Parathyroid adenoma (tissue), 2 donors: ENCODE measurements around the gene DYRK4.

Source experiments
- H2AFZ ChIP-seq: fragments of 300-600 bp; sonication (generic); one replicate; pipeline ENCODE4 v1.7.0; 2017; ENCODE audit warnings: antibody characterized with exemption, mild to moderate bottlenecking
- H3K27ac ChIP-seq: fragments of 300-600 bp; sonication (generic); one replicate; pipeline ENCODE4 v1.7.0; 2017
- H3K27me3 ChIP-seq: fragments of 300-600 bp; sonication (generic); one replicate; pipeline ENCODE4 v1.7.0; 2017; ENCODE audit warnings: low read length; ENCODE audit not compliant: control insufficient read depth, insufficient read depth
- H3K36me3 ChIP-seq: fragments of 300-600 bp; sonication (generic); one replicate; pipeline ENCODE4 v1.7.0; 2017; ENCODE audit warnings: low read length; ENCODE audit not compliant: control insufficient read depth, insufficient read depth
- H3K4me1 ChIP-seq: fragments of 300-600 bp; sonication (generic); one replicate; pipeline ENCODE4 v1.7.0; 2017; ENCODE audit warnings: control low read depth
- H3K4me2 ChIP-seq: fragments of 300-600 bp; sonication (generic); one replicate; pipeline ENCODE4 v1.7.0; 2017; ENCODE audit warnings: low read length
- H3K4me3 ChIP-seq: fragments of 300-600 bp; sonication (generic); one replicate; pipeline ENCODE4 v1.7.0; 2017; ENCODE audit warnings: low read depth, low read length
- H3K79me2 ChIP-seq: fragments of 300-600 bp; sonication (generic); one replicate; pipeline ENCODE4 v1.7.0; 2017; ENCODE audit warnings: control low read depth
- H3K9ac ChIP-seq: fragments of 300-600 bp; sonication (generic); one replicate; pipeline ENCODE4 v1.7.0; 2017; ENCODE audit warnings: mild to moderate bottlenecking
- H3K9me3 ChIP-seq: fragments of 300-600 bp; sonication (generic); one replicate; pipeline ENCODE4 v1.7.0; 2017; ENCODE audit warnings: low read length; ENCODE audit not compliant: control insufficient read depth
- TF ChIP-seq, protein P1 (sequence below): fragments of 300-600 bp; sonication (generic); IDR thresholded peaks from one replicate; pipeline ENCODE4 v1.7.0; 2017; ENCODE audit warnings: antibody characterized with exemption, mild to moderate bottlenecking
- donor health status: primary hyperparathyroidism.

The DYRK4 gene

GRCh38 chr12:4563336-4563735, 1.3 kb downstream of the DYRK4 start:
- Histone ChIP-seq H3K9me3 (no peaks in the 10 kb centered on the region), H3K4me3 (no peak overlapping the region), H2AFZ (peak overlapping the region; percentile 10), H3K9ac (no peak overlapping the region), H3K4me1 (peaks cover 4% of the 10 kb centered on the region), H3K27ac (no peak overlapping the region), H3K27me3 (no peaks in the 10 kb centered on the region), H3K79me2 (no peaks in the 10 kb centered on the region), H3K4me2 (no peak overlapping the region), H3K36me3 (no peaks in the 10 kb centered on the region)
- TF ChIP-seq, protein P1, sequence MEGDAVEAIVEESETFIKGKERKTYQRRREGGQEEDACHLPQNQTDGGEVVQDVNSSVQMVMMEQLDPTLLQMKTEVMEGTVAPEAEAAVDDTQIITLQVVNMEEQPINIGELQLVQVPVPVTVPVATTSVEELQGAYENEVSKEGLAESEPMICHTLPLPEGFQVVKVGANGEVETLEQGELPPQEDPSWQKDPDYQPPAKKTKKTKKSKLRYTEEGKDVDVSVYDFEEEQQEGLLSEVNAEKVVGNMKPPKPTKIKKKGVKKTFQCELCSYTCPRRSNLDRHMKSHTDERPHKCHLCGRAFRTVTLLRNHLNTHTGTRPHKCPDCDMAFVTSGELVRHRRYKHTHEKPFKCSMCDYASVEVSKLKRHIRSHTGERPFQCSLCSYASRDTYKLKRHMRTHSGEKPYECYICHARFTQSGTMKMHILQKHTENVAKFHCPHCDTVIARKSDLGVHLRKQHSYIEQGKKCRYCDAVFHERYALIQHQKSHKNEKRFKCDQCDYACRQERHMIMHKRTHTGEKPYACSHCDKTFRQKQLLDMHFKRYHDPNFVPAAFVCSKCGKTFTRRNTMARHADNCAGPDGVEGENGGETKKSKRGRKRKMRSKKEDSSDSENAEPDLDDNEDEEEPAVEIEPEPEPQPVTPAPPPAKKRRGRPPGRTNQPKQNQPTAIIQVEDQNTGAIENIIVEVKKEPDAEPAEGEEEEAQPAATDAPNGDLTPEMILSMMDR, result no peak

DNA sequence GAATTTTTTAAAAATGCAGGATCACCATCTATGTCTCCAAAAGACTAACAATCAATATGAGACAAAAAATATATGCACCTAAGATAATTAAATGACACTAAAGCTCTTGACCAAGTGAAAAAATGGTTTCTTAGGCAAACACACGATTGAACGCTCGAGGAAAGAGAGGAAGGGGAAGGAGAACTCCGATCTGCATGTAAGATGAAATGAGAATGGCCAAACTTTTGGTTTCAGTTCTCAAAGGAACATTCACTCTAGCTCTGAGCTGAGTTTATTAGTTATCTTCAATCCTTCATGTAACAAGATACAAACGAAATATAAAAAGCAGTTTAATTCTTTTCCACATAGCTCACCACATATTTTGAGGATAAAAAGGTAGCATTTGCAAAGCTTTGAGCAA, 2.8 kb downstream of the DYRK4 start:
- H3K9ac ChIP-seq, result no peak overlapping the region
- TF ChIP-seq, protein P1, result no peak
- peaks cover 4% of the 10 kb centered on the region for H3K4me1 ChIP-seq
- no peaks in the 10 kb centered on the region for H3K27me3 ChIP-seq
- no peak overlapping the region for H3K4me2 ChIP-seq
- no peaks in the 10 kb centered on the region for H3K36me3 ChIP-seq
- H2AFZ ChIP-seq, result no peak overlapping the region
- H3K79me2 ChIP-seq, result no peaks in the 10 kb centered on the region
- no peak overlapping the region for H3K4me3 ChIP-seq
- no peaks in the 10 kb centered on the region for H3K9me3 ChIP-seq
- no peak overlapping the region for H3K27ac ChIP-seq

DNA sequence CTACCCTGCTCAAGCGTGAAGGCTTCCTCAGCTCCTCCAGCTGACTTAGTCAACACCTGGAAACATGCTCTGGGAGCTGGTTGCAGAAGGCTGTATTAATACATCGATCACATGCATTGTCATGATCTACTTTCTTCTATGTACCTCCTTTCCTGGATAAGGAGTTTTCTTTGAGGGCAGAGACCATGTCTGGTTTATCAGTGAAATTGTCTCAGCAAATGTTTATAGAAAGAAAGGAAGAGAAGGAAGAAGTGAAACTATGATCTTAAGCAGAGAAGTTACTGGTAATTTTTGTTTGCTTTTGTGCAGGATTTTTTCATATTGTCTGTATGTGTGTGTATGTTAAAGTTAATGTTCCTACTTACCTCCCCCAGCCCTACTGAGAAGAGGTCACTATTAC, 4.5 kb downstream of the DYRK4 start:
- Histone ChIP-seq H3K4me1 (peaks cover 4% of the 10 kb centered on the region), H3K27ac (no peak overlapping the region), H3K4me2 (no peak overlapping the region), H3K79me2 (no peaks in the 10 kb centered on the region), H3K36me3 (no peaks in the 10 kb centered on the region), H3K4me3 (no peak overlapping the region), H3K9me3 (no peaks in the 10 kb centered on the region), H2AFZ (no peak overlapping the region), H3K27me3 (no peaks in the 10 kb centered on the region), H3K9ac (no peak overlapping the region)
- TF ChIP-seq, protein P1, result no peak

- no peaks in the 10 kb centered on the region for H3K79me2 ChIP-seq
- TF ChIP-seq, protein P1, result no peak
- H3K27ac ChIP-seq, result no peak overlapping the region
Observed at GRCh38 chr12:4567073-4567881, 5.3 kb downstream of the DYRK4 start.

DNA sequence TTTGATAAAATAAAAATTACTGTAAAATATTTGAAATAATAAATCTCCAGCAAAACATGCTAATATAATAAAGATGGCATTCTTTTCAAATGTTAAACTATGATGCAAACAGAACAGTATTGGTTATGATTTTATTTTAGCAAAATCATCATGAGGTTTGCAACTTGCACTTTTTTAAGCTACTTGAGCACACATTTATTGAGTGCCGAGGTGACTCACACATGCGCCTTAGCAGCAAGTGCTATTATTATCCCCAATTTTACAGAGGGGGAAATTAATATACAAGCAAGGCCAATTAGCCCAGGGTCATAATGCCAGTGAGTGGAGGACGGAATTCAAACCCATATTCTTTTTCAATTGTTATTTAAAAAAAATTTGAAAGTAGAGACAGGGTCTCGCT, 7.3 kb downstream of the DYRK4 start:
- Histone ChIP-seq H3K4me1 (no peaks in the 10 kb centered on the region), H3K36me3 (no peaks in the 10 kb centered on the region), H3K9me3 (no peaks in the 10 kb centered on the region), H3K9ac (no peak overlapping the region), H3K27me3 (no peaks in the 10 kb centered on the region), H3K4me2 (no peak overlapping the region), H3K27ac (no peak overlapping the region), H3K4me3 (no peak overlapping the region), H2AFZ (no peak overlapping the region), H3K79me2 (no peaks in the 10 kb centered on the region)
- TF ChIP-seq, protein P1, result no peak

More at GRCh38 chr12:4567073-4567881, 5.3 kb downstream of the DYRK4 start:
- Histone ChIP-seq H3K36me3 (no peaks in the 10 kb centered on the region), H3K27me3 (no peaks in the 10 kb centered on the region), H3K4me1 (no peaks in the 10 kb centered on the region), H3K9ac (no peak overlapping the region), H2AFZ (no peak overlapping the region), H3K9me3 (no peaks in the 10 kb centered on the region), H3K4me2 (no peak overlapping the region), H3K4me3 (no peak overlapping the region)
